Panc1 (cell line): ENCODE measurements around the gene WARS2. TPM values are rescaled to one million over a fixed set of nuclear protein-coding genes. Genes with fewer than 3 reads are reported as not detected.

ENCODE experiments used
- ATAC-seq: fragments of 200-7000 bp; cut with Tn5 transposase; 2 replicates; pipeline ENCODE4 v1.9.1; 2020; ENCODE audit warnings: mild to moderate bottlenecking, moderate library complexity
- BruUV-seq: library from RNA; stranded (reverse); fragments of 400-500 nt; replicated peaks from 2 replicates; lab custom pipeline; 2021; lab: Mats Ljungman, UMichigan
- CTCF ChIA-PET: fragments of 300-600 bp; sonication (Branson Sonifier 250); formaldehyde crosslinking; loops from one replicate; lab custom pipeline; 2022; ENCODE audit warnings: antibody characterized with exemption; lab: Charles Lee
- POLR2A ChIA-PET: fragments of 300-600 bp; sonication (Branson Sonifier 250); formaldehyde crosslinking; loops from one replicate; lab custom pipeline; 2022; ENCODE audit warnings: antibody characterized with exemption; lab: Charles Lee
- DNase-seq: peaks from one replicate; pipeline ENCODE4 v3.0.0-alpha.2; 2010; ENCODE audit warnings: low read depth, low spot score
- H3K27ac ChIP-seq: 2 replicates; pipeline ENCODE4 v1.5.1; 2011; ENCODE audit warnings: mild to moderate bottlenecking, low read length, inconsistent platforms
- H3K27me3 ChIP-seq: fragments of 200-500 bp; sonication (Bioruptor generic); 2 replicates; pipeline ENCODE4 v1.6.0; 2014; ENCODE audit warnings: low read length, inconsistent platforms; ENCODE audit not compliant: control insufficient read depth, insufficient read depth
- H3K36me3 ChIP-seq: fragments of 200-500 bp; sonication (Bioruptor generic); 2 replicates; pipeline ENCODE4 v1.5.1; 2014; ENCODE audit warnings: inconsistent platforms, mild to moderate bottlenecking, low read length, moderate library complexity; ENCODE audit not compliant: control insufficient read depth, insufficient read depth
- H3K4me1 ChIP-seq: 2 replicates; pipeline ENCODE4 v1.5.1; 2011; ENCODE audit warnings: inconsistent platforms, mild to moderate bottlenecking, low read length, moderate library complexity; ENCODE audit not compliant: control insufficient read depth, insufficient read depth
- H3K4me3 ChIP-seq, 2 experiments: 2 replicates each; pipeline ENCODE4 v1.5.1; 2011 to 2012; ENCODE audit warnings: low read depth in 2 of 2, low read length in 2 of 2, mild to moderate bottlenecking in 2 of 2, inconsistent platforms in 1 of 2, moderate library complexity in 1 of 2
- H3K9me3 ChIP-seq: fragments of 200-500 bp; sonication (Bioruptor generic); 2 replicates; pipeline ENCODE4 v1.5.1; 2014; ENCODE audit warnings: low read depth, mild to moderate bottlenecking, inconsistent platforms, low read length, moderate library complexity; ENCODE audit not compliant: control insufficient read depth, insufficient read depth
- POLR2AphosphoS5 ChIP-seq: IDR thresholded peaks from 2 replicates; pipeline ENCODE4 v1.6.1; 2012; ENCODE audit warnings: mild to moderate bottlenecking, low read depth, low read length, moderate library complexity
- SIN3A ChIP-seq: IDR thresholded peaks from 2 replicates; pipeline ENCODE4 v1.6.1; 2012; ENCODE audit warnings: low read depth, mild to moderate bottlenecking, low read length, moderate library complexity, borderline replicate concordance; ENCODE audit not compliant: insufficient read depth
- TCF7L2 ChIP-seq: IDR thresholded peaks from 2 replicates; pipeline ENCODE4 v1.6.1; 2011; ENCODE audit warnings: mild to moderate bottlenecking, low read depth, low read length, inconsistent platforms
- in situ Hi-C: cut with HindIII; loops from 2 replicates; pipeline ENCODE4 v1.10.0; 2016; ENCODE audit warnings: low sequenced_read_pairs, low pct_unique_long_range_greater_than_20kb
- intact Hi-C: fragments of 100-400 bp; cut with micrococcal nuclease; formaldehyde crosslinking; loops from one replicate; pipeline ENCODE4 v1.10.0; 2022; ENCODE audit not compliant: unreplicated experiment
- total RNA-seq: library from RNA; stranded (reverse); gene quantifications from one replicate; pipeline ENCODE4 v1.2.1, GENCODE V29; 2021; ENCODE audit not compliant: unreplicated experiment
- TF ChIP-seq, protein P1 (sequence below), 2 experiments: IDR thresholded peaks; 2 replicates each; pipeline ENCODE4 v1.6.1; 2011 to 2012; ENCODE audit warnings: low read depth in 2 of 2, control low read depth in 1 of 2, low read length in 1 of 2, mild to moderate bottlenecking in 1 of 2, moderate library complexity in 1 of 2; ENCODE audit not compliant: insufficient read depth in 1 of 2
- TF ChIP-seq, protein P2 (sequence below): fragments of 450-650 bp; IDR thresholded peaks from 2 replicates; pipeline ENCODE4 v1.5.1; 2017; ENCODE audit warnings: mild to moderate bottlenecking

Gene WARS2
- total RNA-seq, 1 experiment from 2014 or later = 6.6 TPM

DNA sequence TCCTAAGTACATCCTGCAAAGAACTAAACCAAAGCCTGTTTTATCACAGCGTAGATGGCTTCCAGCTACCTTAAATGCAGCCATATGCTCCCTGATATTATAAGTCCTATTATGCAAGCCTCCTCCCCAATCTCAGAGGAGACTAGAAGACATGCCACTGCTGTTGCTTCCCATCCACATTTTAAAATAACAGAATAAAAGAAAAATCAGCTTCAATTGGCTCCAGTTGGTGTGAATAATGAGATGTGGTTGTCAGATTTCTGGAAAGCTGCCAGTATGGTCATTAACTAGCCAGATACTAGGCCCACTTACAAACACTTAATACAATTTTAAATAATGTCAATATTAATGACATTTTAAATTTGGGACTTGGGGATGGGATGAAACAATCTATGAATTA is 25.7 kb downstream of the WARS2 start:
- H3K4me1 ChIP-seq = no peaks in the 10 kb centered on the region
- H3K9me3 ChIP-seq = no peaks in the 10 kb centered on the region
- no TSS peak for BruUV-seq
- intact Hi-C loops = no loop called here
- DNase-seq = no peak
- no peak for ATAC-seq
- in situ Hi-C loops = no loop called here
- no peak overlapping the region for H3K4me3 ChIP-seq
- ChIA-PET CTCF (no interaction called here), POLR2A (no interaction called here)
- TF ChIP-seq, protein P1, sequence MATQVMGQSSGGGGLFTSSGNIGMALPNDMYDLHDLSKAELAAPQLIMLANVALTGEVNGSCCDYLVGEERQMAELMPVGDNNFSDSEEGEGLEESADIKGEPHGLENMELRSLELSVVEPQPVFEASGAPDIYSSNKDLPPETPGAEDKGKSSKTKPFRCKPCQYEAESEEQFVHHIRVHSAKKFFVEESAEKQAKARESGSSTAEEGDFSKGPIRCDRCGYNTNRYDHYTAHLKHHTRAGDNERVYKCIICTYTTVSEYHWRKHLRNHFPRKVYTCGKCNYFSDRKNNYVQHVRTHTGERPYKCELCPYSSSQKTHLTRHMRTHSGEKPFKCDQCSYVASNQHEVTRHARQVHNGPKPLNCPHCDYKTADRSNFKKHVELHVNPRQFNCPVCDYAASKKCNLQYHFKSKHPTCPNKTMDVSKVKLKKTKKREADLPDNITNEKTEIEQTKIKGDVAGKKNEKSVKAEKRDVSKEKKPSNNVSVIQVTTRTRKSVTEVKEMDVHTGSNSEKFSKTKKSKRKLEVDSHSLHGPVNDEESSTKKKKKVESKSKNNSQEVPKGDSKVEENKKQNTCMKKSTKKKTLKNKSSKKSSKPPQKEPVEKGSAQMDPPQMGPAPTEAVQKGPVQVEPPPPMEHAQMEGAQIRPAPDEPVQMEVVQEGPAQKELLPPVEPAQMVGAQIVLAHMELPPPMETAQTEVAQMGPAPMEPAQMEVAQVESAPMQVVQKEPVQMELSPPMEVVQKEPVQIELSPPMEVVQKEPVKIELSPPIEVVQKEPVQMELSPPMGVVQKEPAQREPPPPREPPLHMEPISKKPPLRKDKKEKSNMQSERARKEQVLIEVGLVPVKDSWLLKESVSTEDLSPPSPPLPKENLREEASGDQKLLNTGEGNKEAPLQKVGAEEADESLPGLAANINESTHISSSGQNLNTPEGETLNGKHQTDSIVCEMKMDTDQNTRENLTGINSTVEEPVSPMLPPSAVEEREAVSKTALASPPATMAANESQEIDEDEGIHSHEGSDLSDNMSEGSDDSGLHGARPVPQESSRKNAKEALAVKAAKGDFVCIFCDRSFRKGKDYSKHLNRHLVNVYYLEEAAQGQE (IDR thresholded peaks at IDR 0.05; ENCODE audit: insufficient read depth in 1 of 2, low read depth in 2 of 2, low read length in 1 of 2) = no peak
- TF ChIP-seq TCF7L2 = no peak
- TF ChIP-seq SIN3A = no peak
- TF ChIP-seq POLR2AphosphoS5 = no peak
- TF ChIP-seq, protein P2, sequence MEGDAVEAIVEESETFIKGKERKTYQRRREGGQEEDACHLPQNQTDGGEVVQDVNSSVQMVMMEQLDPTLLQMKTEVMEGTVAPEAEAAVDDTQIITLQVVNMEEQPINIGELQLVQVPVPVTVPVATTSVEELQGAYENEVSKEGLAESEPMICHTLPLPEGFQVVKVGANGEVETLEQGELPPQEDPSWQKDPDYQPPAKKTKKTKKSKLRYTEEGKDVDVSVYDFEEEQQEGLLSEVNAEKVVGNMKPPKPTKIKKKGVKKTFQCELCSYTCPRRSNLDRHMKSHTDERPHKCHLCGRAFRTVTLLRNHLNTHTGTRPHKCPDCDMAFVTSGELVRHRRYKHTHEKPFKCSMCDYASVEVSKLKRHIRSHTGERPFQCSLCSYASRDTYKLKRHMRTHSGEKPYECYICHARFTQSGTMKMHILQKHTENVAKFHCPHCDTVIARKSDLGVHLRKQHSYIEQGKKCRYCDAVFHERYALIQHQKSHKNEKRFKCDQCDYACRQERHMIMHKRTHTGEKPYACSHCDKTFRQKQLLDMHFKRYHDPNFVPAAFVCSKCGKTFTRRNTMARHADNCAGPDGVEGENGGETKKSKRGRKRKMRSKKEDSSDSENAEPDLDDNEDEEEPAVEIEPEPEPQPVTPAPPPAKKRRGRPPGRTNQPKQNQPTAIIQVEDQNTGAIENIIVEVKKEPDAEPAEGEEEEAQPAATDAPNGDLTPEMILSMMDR = no peak
- H3K27ac ChIP-seq = no peak overlapping the region
- no peaks in the 10 kb centered on the region for H3K36me3 ChIP-seq
- no peaks in the 10 kb centered on the region for H3K27me3 ChIP-seq

DNA sequence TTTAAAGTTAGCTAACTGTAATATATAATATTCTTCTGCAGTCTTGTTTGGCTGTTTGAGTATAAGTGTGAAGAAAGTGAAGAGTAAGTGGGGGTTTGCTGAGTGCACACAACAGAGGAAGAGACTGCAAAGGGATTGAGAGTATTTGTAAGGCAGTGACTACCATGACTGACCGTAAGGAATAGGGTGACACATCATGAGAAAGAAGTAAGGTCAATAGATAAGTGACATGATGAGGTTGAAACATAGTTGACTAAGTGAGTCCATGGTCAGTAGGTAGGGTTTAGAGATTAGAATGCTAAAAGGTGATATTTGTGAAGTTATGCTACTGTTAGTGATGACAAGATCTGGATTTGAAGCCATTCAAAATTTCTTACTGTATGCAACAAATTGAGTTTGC is 27.7 kb downstream of the WARS2 start:
- Histone ChIP-seq H3K36me3 (no peaks in the 10 kb centered on the region), H3K27me3 (no peaks in the 10 kb centered on the region), H3K4me1 (no peaks in the 10 kb centered on the region), H3K9me3 (no peaks in the 10 kb centered on the region), H3K4me3 (no peak overlapping the region), H3K27ac (no peak overlapping the region)
- in situ Hi-C loops (no loop called here), intact Hi-C loops (no loop called here)
- POLR2A ChIA-PET = no interaction called here
- TF ChIP-seq SIN3A (no peak), TCF7L2 (no peak), POLR2AphosphoS5 (no peak)
- TF ChIP-seq, protein P1 (IDR thresholded peaks at IDR 0.05; ENCODE audit: insufficient read depth in 1 of 2, low read depth in 2 of 2, low read length in 1 of 2) = no peak
- TF ChIP-seq, protein P2 = no peak
- ATAC-seq = no peak
- no TSS peak for BruUV-seq
- DNase-seq = no peak
- CTCF ChIA-PET = no interaction called here
